HepG2 (cell line): ENCODE measurements around the gene CAPN10. TPM values are rescaled to one million over a fixed set of nuclear protein-coding genes. Genes with fewer than 3 reads are reported as not detected.

Experiments used
- ARHGAP35 ChIP-seq: sonication (generic); formaldehyde crosslinking; IDR thresholded peaks from 2 replicates; pipeline ENCODE4 v1.9.0; 2022; ENCODE audit warnings: mild to moderate bottlenecking, inconsistent platforms, moderate library complexity, missing genetic modification reagents, borderline replicate concordance
- ARID4A ChIP-seq: sonication (generic); formaldehyde crosslinking; IDR thresholded peaks from 2 replicates; pipeline ENCODE4 v1.5.0; 2020; ENCODE audit warnings: mild to moderate bottlenecking, missing genetic modification reagents, borderline replicate concordance
- DMTF1 ChIP-seq: sonication (generic); formaldehyde crosslinking; IDR thresholded peaks from 2 replicates; pipeline ENCODE4 v1.4.0; 2020; ENCODE audit warnings: mild to moderate bottlenecking, missing genetic modification reagents
- DNMT3B ChIP-seq: conservative IDR thresholded peaks from 2 replicates; pipeline ENCODE4 v1.6.1; 2016; ENCODE audit warnings: missing biosample characterization, control low read depth
- GATAD2A ChIP-seq: IDR thresholded peaks from 2 replicates; pipeline ENCODE4 v1.6.1; 2016
- MIER2 ChIP-seq: IDR thresholded peaks from 2 replicates; pipeline ENCODE4 v1.6.1; 2016; ENCODE audit warnings: missing biosample characterization, missing genetic modification reagents
- TOE1 ChIP-seq: sonication (generic); formaldehyde crosslinking; IDR thresholded peaks from 2 replicates; pipeline ENCODE4 v1.4.0; 2020; ENCODE audit warnings: mild to moderate bottlenecking, missing genetic modification reagents
- ZKSCAN5 ChIP-seq: sonication (generic); formaldehyde crosslinking; IDR thresholded peaks from 2 replicates; pipeline ENCODE4 v1.5.1; 2020; ENCODE audit warnings: mild to moderate bottlenecking, missing genetic modification reagents
- ZNF280D ChIP-seq: sonication (generic); formaldehyde crosslinking; IDR thresholded peaks from 2 replicates; pipeline ENCODE4 v1.5.1; 2020; ENCODE audit warnings: mild to moderate bottlenecking, missing genetic modification reagents
- ZNF713 ChIP-seq: sonication (generic); formaldehyde crosslinking; IDR thresholded peaks from 2 replicates; pipeline ENCODE4 v1.4.0; 2020; ENCODE audit warnings: mild to moderate bottlenecking, missing genetic modification reagents
- ZSCAN22 ChIP-seq: sonication (generic); formaldehyde crosslinking; IDR thresholded peaks from 2 replicates; pipeline ENCODE4 v1.4.0; 2020; ENCODE audit warnings: mild to moderate bottlenecking, missing genetic modification reagents
- polyA plus RNA-seq, 8 experiments: library from polyadenylated mRNA; depleted of rRNA in 3 of 8; stranded (reverse) in 7 of 8; unstranded in 1 of 8; fragments of >200 nt; fragmentation: Illumina TruSeq in 4 of 8; extraction: Trizol in 4 of 8; gene quantifications; 2 replicates each; pipeline versions ENCODE4 v1.2.1 to v1.2.3, GENCODE V29; 2011 to 2016; ENCODE audit warnings: low read depth in 4 of 8, missing spikeins in 1 of 8, mixed read lengths in 1 of 8; ENCODE audit not compliant: insufficient read depth in 1 of 8
- total RNA-seq, 5 experiments: library from RNA; depleted of rRNA; stranded (reverse); fragments of >200 nt; fragmentation: Illumina TruSeq; extraction: Trizol; gene quantifications; 2 replicates each; pipeline ENCODE4 v1.2.3, GENCODE V29; 2016; ENCODE audit warnings: low read depth in 1 of 5
- TF ChIP-seq, protein P1 (sequence below): sonication (generic); formaldehyde crosslinking; IDR thresholded peaks from 2 replicates; pipeline ENCODE4 v1.5.1; 2020; ENCODE audit warnings: missing genetic modification reagents, mild to moderate bottlenecking, borderline replicate concordance
- TF ChIP-seq, protein P2 (sequence below): sonication (generic); formaldehyde crosslinking; IDR thresholded peaks from 2 replicates; pipeline ENCODE4 v1.4.0; 2020; ENCODE audit warnings: missing genetic modification reagents

CAPN10 gene
- total and polyA plus RNA-seq, 2 of the 13 experiments (the other 11 are each of a cell fraction or from before 2014, with no cell fraction given) = 27.6 to 32.4 TPM

DNA sequence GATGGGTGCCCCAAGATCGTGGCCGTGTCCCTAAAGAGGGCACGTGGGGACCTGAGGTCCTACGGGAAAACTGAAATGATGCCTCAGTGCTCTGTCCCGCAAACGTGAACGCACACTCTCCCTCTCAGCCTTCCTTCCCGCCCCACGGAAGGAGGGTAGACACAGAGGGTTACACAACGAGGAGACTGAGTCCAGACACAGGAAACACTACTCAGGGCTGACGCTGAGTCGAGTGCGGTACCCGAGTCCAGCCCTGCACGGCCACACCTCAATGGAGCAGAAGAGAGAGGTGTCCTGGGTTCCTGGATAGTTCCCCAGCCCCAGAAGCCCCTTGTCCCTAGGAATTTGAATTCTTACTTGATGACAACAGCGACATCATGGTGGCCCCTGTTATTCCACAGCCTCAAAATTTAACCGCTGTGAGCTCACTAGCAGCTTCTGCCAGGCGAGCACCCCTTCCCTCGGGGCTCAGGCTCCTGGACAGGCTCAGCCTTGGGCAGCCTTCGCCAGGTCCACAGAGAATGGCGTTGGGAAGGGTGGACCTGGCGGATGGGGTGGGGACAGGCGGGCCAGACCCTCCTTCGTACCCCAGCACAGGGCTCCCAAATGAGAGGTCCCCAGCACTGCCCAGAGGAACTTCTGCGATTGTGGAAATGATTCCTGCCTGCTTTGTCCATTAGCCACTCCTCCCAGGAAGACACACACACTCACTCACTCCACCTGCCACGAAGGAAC lies 19.2 kb upstream of the CAPN10 start (continued):
- TF ChIP-seq ARID4A (CRISPR knock-in tag) (no peak), DNMT3B (CRISPR knock-in tag) (0 out of 2 replicates have a peak, but pooled peaks have one; percentile 15), ZSCAN22 (CRISPR knock-in tag) (no peak), TOE1 (CRISPR knock-in tag) (no peak), ZKSCAN5 (CRISPR knock-in tag) (no peak), ARHGAP35 (CRISPR knock-in tag) (peak; percentile 21; the same call in 1 of the 2 replicates), MIER2 (no peak), ZNF280D (CRISPR knock-in tag) (peak; percentile 47; the same call in 1 of the 2 replicates), ZNF713 (CRISPR knock-in tag) (no peak), GATAD2A (0 out of 2 replicates have a peak, but pooled peaks have one; percentile 4), DMTF1 (CRISPR knock-in tag) (peak; percentile 71; the same call in 1 of the 2 replicates)
- TF ChIP-seq, protein P1, sequence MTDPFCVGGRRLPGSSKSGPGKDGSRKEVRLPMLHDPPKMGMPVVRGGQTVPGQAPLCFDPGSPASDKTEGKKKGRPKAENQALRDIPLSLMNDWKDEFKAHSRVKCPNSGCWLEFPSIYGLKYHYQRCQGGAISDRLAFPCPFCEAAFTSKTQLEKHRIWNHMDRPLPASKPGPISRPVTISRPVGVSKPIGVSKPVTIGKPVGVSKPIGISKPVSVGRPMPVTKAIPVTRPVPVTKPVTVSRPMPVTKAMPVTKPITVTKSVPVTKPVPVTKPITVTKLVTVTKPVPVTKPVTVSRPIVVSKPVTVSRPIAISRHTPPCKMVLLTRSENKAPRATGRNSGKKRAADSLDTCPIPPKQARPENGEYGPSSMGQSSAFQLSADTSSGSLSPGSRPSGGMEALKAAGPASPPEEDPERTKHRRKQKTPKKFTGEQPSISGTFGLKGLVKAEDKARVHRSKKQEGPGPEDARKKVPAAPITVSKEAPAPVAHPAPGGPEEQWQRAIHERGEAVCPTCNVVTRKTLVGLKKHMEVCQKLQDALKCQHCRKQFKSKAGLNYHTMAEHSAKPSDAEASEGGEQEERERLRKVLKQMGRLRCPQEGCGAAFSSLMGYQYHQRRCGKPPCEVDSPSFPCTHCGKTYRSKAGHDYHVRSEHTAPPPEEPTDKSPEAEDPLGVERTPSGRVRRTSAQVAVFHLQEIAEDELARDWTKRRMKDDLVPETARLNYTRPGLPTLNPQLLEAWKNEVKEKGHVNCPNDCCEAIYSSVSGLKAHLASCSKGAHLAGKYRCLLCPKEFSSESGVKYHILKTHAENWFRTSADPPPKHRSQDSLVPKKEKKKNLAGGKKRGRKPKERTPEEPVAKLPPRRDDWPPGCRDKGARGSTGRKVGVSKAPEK (CRISPR knock-in tag) = no peak; the same call in 1 of the 2 replicates
- TF ChIP-seq, protein P2, sequence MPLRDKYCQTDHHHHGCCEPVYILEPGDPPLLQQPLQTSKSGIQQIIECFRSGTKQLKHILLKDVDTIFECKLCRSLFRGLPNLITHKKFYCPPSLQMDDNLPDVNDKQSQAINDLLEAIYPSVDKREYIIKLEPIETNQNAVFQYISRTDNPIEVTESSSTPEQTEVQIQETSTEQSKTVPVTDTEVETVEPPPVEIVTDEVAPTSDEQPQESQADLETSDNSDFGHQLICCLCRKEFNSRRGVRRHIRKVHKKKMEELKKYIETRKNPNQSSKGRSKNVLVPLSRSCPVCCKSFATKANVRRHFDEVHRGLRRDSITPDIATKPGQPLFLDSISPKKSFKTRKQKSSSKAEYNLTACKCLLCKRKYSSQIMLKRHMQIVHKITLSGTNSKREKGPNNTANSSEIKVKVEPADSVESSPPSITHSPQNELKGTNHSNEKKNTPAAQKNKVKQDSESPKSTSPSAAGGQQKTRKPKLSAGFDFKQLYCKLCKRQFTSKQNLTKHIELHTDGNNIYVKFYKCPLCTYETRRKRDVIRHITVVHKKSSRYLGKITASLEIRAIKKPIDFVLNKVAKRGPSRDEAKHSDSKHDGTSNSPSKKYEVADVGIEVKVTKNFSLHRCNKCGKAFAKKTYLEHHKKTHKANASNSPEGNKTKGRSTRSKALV (CRISPR knock-in tag) = peak; percentile 11
